Measurements from ENCODE around the gene ALG9.

The ALG9 gene

DNA sequence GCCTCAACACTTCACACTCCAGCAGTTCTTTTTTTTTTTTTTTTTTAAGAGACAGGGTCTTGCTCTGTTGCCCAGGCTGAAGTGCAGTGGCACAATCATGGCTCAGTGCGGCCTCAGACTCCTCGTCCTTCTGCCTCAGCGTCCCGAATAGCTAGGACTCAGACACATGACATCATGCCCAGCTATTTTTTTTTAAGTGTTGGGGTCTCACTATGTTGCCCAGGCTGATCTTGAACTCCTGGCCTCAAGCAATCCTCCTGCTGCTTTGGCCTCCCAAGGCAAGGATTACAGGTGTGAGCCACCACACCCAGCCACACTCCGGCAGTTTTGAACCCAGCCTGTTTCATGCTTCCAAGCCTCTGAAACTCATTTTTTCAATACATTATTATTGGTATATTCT lies 108.9 kb downstream of the ALG9 start:
- no peak for DNase-seq

DNA sequence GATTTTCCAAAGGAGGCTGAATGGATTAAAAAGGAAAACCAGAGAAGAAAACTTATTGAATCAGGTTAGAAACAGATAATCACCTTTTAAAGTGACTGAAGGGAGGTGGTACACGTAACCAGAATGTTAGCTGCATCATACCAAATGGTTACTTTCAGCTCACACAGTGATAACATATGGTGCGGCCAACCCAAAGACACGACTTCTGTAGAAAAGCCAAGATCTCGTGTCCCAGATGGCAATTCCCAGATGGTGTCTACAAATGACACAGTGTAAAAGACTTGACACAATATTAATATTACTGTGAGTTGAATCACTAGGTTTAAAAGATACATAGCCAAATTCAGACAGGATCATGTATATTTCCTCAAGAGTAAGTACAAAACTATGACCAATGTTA lies 110.3 kb downstream of the ALG9 start:
- no peak for DNase-seq

DNA sequence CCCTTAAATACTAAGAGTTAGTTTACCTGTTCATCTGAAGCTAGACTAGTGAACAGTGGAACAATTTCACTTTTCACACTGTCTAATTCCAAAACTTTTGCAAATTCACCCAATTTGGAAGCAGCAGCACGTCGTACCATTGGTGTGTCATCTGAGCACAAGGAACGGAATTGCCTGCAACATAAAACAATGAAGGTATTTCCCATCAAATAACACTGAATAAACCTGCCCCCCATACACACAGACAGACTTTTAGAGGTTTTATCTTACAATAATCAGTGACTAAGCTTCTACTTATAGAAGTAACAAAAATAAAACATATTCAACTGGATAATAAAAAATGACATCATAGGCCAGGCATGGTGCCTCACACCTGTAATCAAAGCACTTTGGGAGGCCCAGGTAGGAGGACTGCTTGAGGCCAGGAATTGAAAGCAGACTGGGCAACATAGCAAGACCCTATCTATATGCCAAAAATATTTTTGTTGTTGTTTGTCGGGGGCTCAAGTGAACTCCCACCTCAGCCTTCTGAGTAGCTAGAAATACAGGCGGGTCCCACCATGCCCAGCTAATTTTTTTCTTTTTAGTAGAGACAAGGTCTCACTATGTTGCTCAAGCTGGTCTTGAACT lies 111.5 kb downstream of the ALG9 start:
- no peak for DNase-seq

DNA sequence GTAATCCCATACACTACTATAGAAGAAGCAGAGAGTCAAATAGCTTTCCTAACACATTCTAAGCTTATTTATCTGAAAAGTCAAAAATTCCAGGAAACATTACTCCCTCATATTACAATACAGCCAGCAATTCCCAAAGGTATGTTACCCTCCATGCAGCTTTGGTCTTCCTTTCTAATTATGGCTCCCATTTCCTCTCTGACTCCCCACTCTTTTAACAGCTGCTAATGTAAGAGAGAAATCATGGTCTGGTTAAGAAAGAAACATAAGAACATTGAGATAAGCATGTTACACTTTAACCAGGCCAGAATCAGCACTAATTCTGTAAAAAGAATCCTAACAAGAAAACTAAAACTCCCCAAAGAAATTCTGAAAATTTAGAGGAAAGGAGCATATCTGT lies 112.0 kb downstream of the ALG9 start:
- DNase-seq: no peak

DNA sequence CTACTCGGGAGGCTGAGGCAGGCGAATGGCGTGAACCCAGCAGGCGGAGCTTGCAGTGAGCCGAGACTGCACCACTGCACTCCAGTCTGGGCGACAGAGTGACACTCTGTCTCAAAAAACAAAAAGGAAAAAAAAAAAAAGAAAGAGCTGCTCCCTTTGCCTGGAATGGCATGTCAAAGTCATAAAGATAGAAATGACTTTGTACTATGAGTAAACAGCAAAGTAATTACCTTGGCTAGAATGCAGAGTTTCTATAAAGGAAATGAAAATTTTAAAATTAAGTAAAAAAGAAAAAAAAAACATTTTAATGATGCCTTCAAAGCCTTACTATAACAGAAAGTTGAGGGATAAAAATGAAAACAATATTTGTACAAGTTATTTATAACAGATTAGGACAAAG lies 115.3 kb downstream of the ALG9 start:
- DNase-seq: no peak

DNA sequence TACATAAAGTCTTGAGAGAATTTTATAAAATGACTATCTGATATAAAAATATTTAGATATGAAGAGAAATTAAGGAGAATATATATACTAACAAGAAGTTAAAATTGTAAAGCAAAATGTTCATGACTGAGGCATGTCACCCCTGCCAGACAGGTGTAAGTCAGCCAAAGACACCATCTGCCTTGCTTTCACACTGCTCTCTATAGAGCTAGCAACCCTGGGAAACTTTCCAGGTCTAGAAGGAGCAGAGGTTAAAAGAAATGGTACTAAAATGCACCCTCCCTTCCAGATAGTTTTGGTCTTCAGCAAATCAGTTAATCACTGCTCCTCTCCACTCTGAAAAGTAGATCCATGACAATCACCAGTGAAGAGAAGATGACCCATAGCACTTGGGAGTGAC lies 121.7 kb downstream of the ALG9 start:
- DNase-seq: no peak

DNA sequence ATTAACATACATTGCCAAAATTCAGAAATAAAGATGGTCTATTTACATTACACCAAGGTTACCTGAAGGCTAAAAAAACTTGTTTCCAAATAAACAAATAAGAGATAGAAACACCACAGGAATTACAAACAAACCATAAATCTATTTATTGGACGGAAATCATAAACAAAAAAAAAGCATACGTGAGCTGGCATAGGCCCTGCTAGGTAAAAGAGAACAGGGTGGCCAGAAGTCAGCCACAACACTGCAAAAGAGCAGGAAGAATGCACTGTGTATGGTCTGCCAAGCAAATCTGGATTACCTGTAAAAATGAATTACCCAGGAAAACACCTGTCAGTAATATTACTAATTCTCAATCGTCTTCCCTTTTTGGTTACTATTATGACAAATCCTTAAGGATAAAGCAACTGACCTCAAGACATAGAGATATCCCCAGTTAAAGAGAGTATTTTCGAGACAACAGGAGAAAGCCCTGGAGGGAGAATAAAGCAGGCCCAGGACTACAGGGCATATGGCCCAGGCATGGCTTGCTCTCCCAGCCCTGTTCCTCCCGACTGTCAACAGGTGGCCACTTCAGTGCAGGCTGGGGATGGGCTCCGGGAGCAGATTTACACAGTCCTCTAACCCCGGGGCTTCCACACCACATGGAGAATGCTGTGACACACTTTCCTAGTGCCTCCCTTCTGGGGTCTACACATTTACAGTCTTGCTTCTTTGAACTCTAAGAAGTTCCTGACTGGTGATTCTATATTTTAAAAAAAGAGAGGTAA lies 123.2 kb downstream of the ALG9 start:
- DNase-seq: no peak

DNA sequence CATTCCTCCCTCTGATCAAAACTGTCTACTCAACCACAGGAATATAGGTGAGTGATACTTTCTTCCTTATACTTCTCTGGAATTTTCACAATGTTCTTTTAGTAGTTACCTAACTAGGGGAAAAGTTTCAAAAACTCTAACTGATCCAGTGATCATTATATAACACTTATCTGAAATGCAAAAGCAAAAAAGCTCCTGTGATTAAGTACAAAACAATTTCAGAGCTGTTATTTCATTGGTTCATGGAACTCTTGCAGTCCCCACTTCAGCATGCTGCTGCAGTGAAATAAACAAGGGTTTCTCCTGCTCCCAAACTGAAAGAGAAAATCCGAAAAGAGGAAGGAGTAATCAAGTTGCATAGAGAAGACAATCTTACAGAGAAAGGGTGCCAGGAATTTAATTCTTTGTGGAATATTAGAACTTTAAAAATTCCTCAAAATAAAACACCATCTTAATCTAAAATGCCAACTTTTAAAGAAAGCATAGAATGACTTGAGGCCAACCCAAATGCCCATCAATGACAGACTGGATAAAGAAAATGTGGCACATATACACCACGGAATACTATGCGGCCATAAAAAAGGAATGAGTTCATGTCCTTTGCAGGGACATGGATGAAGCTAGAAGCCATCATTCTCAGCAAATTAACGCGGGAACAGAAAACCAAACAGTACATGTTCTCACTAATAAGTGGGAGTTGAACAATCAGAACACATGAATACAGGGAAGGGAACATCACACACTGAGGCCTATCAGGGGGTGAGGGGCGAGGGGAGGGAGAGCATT lies 125.5 kb downstream of the ALG9 start:
- DNase-seq: no peak

DNA sequence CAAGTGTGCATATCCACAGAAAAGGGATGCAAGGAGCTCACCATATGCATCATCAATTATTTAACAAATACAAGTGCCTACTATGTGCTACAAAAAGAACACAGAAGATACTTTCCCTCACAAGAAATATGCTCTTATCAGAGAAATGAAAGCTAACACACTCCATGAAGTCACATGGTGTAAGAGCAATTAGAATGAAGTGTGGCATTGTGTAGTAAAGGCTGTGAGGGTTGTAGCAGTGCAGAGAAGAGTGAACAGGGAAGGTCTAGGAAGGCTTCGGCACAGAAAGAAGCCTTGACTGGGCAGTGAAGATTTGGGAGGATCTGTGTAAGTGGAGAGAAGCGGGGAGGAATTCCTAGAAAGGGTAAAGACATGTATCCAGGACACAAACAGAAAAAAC lies 127.7 kb downstream of the ALG9 start:
- no peak for DNase-seq

DNA sequence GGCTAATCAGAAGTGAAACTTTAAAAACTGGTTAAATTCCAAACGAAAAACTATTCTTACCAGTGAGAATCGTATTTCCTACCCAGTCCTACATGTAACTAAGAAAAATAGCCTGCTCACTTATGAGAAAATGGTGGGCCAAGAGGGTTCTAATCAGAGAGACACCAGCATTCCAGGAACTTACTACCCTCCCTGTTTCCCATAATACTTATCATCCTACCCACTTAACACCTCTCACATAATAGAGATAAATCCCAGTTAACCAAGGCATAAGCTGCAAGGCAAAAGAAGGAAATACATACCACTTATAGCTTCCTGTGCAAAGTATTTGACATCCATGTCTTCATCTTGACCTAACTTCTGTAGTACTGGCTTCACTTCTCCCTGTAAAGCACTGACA lies 129.6 kb downstream of the ALG9 start:
- DNase-seq: no peak

DNA sequence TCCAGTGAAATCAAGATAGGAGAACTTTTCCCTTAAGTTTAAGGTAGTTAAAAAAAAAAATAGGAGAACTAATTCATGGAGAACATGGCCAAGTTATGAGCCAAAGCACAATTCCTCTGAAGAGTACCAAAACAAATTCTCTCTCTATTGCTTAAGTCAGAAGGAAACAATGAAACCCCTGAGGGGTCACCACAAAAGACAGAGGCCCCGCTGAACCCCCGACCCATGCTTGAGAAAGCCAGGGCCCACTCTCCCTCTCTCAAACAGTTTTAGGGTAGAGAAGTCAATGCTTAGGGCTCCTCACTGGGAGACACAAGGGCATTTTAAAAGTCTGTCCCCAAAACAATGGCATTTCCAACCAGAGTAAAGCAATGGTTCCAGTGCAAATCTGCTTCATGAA lies 132.1 kb downstream of the ALG9 start:
- DNase-seq: no peak

DNA sequence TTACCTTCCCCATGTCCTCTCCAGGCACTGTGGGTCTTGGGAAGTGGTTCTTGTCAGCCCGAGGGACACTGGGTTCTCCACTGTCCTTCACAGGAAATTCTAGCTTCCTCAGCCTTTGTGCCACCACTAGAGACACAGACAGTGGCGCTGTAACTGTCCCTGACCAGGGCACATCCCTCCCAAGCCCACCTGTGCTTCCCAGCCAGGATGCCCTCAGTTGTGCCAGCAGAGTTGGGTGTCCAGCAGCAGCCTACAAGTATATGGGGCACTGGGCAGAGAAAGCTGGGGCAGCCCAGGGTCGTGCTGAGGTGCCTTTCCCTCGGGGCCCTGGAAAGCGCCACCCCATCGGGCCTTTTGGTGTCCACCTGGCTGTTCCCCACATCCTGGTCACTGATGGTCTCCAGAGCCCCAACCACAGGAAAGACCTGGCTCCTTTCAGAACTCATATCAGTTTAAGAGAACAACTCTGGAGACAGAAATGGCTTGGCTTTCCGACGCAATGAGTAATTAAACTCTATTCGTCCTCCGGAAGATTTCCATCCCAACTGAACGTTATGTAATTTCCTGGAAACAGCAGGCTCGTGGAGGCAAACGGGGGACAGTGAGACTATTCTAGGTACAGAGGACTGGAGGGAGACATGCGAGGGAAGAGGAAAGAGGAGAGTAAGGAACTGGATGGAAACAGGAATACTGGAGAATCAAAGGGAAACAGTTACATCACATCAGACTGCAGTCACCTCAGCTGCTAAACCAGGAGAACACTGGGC lies 133.8 kb downstream of the ALG9 start:
- no peak for DNase-seq

DNA sequence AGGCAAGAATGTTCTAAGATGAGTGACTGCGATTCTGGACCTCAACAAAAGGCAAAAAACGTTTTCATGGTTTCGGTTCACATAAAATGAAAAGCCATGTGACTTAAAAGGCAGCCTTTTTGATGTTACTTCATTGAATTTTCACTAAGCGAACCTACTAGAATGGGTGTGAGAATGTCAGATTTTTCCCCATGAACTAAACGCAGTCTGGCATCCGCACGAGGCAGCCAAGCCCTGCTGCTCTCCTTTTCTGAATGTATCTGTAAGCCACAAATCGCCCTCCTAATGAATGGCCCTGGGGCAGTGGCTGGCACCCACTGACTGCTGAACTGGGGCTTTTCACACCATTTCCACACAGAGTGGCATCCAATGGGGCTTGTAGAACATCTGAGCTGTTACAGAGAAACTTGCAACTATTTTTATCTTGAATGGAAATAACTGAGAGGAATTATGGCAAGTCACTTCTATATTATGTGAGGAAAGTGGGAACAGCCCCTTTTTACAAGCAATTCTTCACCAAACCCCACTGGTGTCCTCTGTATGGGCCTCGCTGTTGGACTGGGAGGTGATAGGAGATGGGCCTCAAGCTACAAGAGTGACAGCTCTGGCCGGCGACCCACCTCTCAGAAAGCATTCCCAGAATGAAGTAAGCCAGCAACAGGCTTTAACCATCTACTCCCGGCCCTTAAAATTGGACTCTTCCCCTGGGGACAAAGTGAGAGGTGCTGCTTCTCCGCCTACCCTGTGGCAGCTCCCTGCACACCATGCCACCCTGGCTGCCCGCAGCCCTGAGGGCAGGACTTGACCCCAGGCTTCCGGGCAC lies 134.5 kb downstream of the ALG9 start:
- no peak for DNase-seq

All from activated CD4-positive, alpha-beta T cell treated with anti-CD3 and anti-CD28 coated beads, Interleukin-2, Interleukin-6, amounts not matched to agents 100 ng/mL and 50 ng/mL, durations not matched to agents 16 hours and 8 hours (primary cell).